ENCODE results near the gene IGSF9B. TPM values are rescaled to one million over a fixed set of nuclear protein-coding genes. Genes with fewer than 3 reads are reported as not detected.

Gene IGSF9B
- total and polyA plus RNA-seq, 11 donors = 14.6 to 78.5 (median 38.3) TPM

DNA sequence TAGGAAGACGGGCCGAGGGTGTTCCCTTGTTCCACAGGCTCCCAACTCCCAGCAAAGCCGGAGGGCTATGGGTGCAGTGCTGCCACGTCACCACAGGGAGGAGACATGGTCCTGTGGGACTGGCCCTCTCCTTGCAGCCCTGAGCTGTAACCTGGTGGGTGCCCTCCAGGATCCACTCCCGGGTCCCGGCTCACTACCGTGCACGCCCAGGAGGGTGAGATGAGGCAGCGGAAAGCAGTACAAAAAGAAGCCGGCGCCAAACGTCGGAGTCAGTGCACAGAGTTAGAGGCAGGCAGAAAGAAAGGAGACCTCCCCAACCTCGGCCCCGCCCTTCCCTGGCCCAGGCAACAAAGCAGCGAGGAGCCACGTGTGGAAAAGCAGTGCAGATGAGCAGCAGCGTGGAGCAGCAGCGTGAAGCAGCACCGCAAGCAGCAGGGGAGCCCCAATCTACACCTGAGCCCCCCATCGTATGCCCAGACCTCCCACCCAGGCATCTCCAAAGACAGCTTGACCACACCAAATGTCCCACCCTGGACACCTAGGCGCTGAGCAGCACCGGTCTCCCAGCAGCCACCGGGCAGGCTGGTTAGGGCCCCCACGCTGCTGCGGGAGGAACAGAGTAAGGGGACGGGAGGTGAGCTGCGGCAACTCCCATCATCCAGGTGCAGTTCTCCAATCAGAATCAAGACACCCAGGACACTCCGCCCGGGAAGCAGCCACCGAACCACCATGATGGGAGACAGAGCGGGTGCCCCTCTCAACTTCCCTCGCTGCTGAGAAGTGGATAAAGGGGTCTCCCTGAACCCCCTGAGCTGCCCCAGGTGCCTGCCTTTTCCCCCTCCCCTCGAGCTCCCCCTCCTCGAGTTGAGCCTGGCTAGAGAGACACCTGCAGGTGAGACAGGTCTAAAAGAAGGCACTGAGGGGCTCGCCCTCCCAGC lies 28.8 kb downstream of the IGSF9B start:
- no peaks in the 10 kb centered on the region for H3K9me3 ChIP-seq
- peaks cover 0 to 66% (median 51%) of the 10 kb centered on the region in 9 donors for H3K36me3 ChIP-seq
- intact Hi-C loops (cut with DNase I) = loop anchor here (2.0 to 10.0 kb wide), 10 partner anchors 114 to 214 kb away; no protein-coding TSS in a partner anchor
- H3K4me3 ChIP-seq = peak overlapping the region in 4 of 12 donors; percentile 17 to 35 (median 25)
- H3K27ac ChIP-seq = no peak overlapping the region
- ATAC-seq (peak; percentile 76 to 83 (median 80)), DNase-seq (peak; percentile 56 to 81 (median 70))
- H3K4me1 ChIP-seq = peaks cover 0 to 15% (median 12%) of the 10 kb centered on the region in 12 donors
- WGBS, 4 donors = 37 to 40% (median 40%) methylated on average over 31 to 36 of the region's 36 CpGs
- no peak for TF ChIP-seq POLR2A (IDR thresholded peaks at IDR 0.05)
- TF ChIP-seq, protein P1, sequence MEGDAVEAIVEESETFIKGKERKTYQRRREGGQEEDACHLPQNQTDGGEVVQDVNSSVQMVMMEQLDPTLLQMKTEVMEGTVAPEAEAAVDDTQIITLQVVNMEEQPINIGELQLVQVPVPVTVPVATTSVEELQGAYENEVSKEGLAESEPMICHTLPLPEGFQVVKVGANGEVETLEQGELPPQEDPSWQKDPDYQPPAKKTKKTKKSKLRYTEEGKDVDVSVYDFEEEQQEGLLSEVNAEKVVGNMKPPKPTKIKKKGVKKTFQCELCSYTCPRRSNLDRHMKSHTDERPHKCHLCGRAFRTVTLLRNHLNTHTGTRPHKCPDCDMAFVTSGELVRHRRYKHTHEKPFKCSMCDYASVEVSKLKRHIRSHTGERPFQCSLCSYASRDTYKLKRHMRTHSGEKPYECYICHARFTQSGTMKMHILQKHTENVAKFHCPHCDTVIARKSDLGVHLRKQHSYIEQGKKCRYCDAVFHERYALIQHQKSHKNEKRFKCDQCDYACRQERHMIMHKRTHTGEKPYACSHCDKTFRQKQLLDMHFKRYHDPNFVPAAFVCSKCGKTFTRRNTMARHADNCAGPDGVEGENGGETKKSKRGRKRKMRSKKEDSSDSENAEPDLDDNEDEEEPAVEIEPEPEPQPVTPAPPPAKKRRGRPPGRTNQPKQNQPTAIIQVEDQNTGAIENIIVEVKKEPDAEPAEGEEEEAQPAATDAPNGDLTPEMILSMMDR (IDR thresholded peaks at IDR 0.05) = peak; percentile 75 to 95 (median 86)
- no peaks in the 10 kb centered on the region for H3K27me3 ChIP-seq

DNA sequence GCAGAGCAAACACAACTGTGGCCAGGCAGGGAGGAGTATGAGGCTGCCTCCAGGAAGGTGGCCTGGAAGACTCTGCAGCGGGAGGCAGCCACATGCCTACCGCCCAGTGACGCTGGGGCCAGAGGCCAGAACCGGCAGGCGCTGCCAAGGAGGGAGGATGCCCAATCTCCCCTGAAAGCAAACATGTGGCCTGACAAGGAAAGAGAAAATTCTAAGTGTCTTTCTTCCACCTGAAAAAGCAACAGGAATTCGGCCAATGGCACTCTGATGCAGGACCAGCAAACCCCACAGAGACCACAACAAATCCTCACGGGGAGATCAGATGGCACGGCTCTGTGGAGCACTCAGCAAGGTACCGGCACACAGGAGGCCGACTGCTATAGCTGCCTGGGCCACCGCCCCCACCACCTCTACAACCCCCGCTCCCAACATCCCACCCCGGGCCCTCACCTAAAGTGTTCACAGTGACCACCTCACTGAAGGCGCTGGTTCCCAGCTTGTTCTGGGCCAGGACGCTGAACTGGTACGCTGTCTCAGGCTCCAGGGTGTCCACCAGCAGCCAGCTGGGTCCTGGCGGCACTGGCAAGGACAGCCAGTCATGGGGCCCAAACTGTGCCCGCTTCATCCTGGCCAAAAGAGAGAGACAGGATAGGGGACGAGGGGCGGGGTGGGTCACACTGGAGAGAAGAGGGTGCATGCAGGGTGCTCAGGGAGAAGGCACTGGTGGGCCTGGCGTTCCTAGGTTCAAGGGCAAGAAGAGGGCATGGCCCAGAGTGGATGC lies 30.1 kb downstream of the IGSF9B start:
- ATAC-seq (no peak), DNase-seq (peak in 2 of 5 donors; percentile 26 to 48)
- Histone ChIP-seq H3K27me3 (no peaks in the 10 kb centered on the region), H3K4me1 (peaks cover 0 to 15% (median 12%) of the 10 kb centered on the region in 12 donors), H3K4me3 (no peak overlapping the region), H3K9me3 (no peaks in the 10 kb centered on the region), H3K36me3 (peaks cover 0 to 75% (median 64%) of the 10 kb centered on the region in 9 donors), H3K27ac (no peak overlapping the region)
- 88 to 95% (median 92%) methylated on average over 18 to 21 of the region's 21 CpGs for WGBS, 4 donors
- intact Hi-C loops (cut with DNase I) = loop anchor here (2.0 to 10.0 kb wide), 10 partner anchors 116 to 216 kb away; no protein-coding TSS in a partner anchor
- TF ChIP-seq, protein P1 (IDR thresholded peaks at IDR 0.05) = no peak
- TF ChIP-seq POLR2A (IDR thresholded peaks at IDR 0.05) = no peak

DNA sequence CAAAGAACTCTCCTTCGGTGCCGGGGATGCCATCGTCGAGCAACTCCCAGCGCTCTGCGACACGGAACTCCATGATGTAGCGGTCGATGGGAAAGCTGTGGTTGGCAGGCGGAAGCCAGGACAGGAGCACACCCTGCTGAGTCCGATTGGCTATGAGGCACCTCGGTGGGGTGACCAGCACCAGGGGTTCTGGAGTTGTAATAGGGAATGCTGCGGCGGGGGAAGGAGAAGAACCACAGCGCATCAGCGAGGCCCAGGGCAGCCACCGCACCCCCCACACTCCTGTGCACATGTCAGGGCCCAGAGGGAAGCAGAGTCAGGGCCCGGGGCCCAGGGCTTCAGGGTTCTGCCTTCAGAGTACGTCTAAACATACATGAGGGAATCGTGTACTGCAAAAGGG lies 31.0 kb downstream of the IGSF9B start:
- Histone ChIP-seq H3K4me1 (peaks cover 0 to 15% (median 12%) of the 10 kb centered on the region in 12 donors), H3K4me3 (no peak overlapping the region), H3K27me3 (no peaks in the 10 kb centered on the region), H3K27ac (no peak overlapping the region), H3K36me3 (peaks cover 0 to 76% (median 63%) of the 10 kb centered on the region in 9 donors), H3K9me3 (no peaks in the 10 kb centered on the region)
- intact Hi-C loops (cut with DNase I) = loop anchor here (2.0 to 10.0 kb wide), 10 partner anchors 117 to 217 kb away; no protein-coding TSS in a partner anchor
- WGBS, 4 donors = 90 to 97% (median 95%) methylated on average over 18 to 20 of the region's 20 CpGs
- DNase-seq (peak in 1 of 5 donors; percentile 49), ATAC-seq (no peak)
- TF ChIP-seq, protein P1 (IDR thresholded peaks at IDR 0.05) = no peak
- TF ChIP-seq POLR2A (IDR thresholded peaks at IDR 0.05) = no peak

Measured in heart left ventricle (tissue), 16 donors.